ENCODE measurements around the gene CXCR6.

The CXCR6 gene

GRCh38 chr3:45927881-45928280, 15.4 kb upstream of the CXCR6 start:
- H3K79me2 ChIP-seq (ENCODE audit: insufficient read depth, low read length), result peaks cover 64% of the 10 kb centered on the region
- H3K4me1 ChIP-seq (ENCODE audit: insufficient read depth, low read length), result peaks cover 32% of the 10 kb centered on the region
- H2AFZ ChIP-seq (ENCODE audit: low read depth, low read length), result no peak overlapping the region
- DNase-seq, result no peak
- peak overlapping the region; percentile 74 for H3K27ac ChIP-seq (ENCODE audit: low read length)
- no peak for ATAC-seq (ENCODE audit: insufficient read depth, low read depth)
- peaks cover 92% of the 10 kb centered on the region for H3K36me3 ChIP-seq (ENCODE audit: insufficient read depth, low read length)
- H4K20me1 ChIP-seq (ENCODE audit: insufficient read depth, low read length), result no peaks in the 10 kb centered on the region
- H3K9me3 ChIP-seq (ENCODE audit: insufficient read depth, low read length, severe bottlenecking), result no peaks in the 10 kb centered on the region
- no peak overlapping the region for H3K4me2 ChIP-seq (ENCODE audit: insufficient read depth, low read length)
- peak overlapping the region; percentile 21; the same call in 1 of the 2 replicates for H3K9ac ChIP-seq (ENCODE audit: low read depth, low read length)
- TF ChIP-seq EZH2 (IDR thresholded peaks at IDR 0.05; ENCODE audit: borderline replicate concordance, low read depth, low read length, severe bottlenecking) (no peak), CTCF (IDR thresholded peaks at IDR 0.05; ENCODE audit: borderline replicate concordance, extremely low read depth, low read length, poor library complexity, severe bottlenecking) (no peak)
- no peak overlapping the region for H3K4me3 ChIP-seq (ENCODE audit: low read depth in 1 of 2, low read length in 2 of 2)
- H3K27me3 ChIP-seq (ENCODE audit: insufficient read depth, low read length, poor library complexity), result no peaks in the 10 kb centered on the region

GRCh38 chr3:45929042-45929679, 14.1 kb upstream of the CXCR6 start:
- Histone ChIP-seq H4K20me1 (ENCODE audit: insufficient read depth, low read length) (no peaks in the 10 kb centered on the region), H2AFZ (ENCODE audit: low read depth, low read length) (no peak overlapping the region), H3K4me1 (ENCODE audit: insufficient read depth, low read length) (peaks cover 29% of the 10 kb centered on the region), H3K9ac (ENCODE audit: low read depth, low read length) (peak overlapping the region; percentile 21; the same call in 1 of the 2 replicates), H3K9me3 (ENCODE audit: insufficient read depth, low read length, severe bottlenecking) (no peaks in the 10 kb centered on the region), H3K4me2 (ENCODE audit: insufficient read depth, low read length) (no peak overlapping the region), H3K27me3 (ENCODE audit: insufficient read depth, low read length, poor library complexity) (no peaks in the 10 kb centered on the region), H3K27ac (ENCODE audit: low read length) (peak overlapping the region; percentile 74), H3K4me3 (ENCODE audit: low read depth in 1 of 2, low read length in 2 of 2) (no peak overlapping the region), H3K36me3 (ENCODE audit: insufficient read depth, low read length) (peaks cover 92% of the 10 kb centered on the region), H3K79me2 (ENCODE audit: insufficient read depth, low read length) (peaks cover 52% of the 10 kb centered on the region)
- ATAC-seq (ENCODE audit: insufficient read depth, low read depth), result peak; percentile 95
- peak; percentile 81 for DNase-seq
- TF ChIP-seq EZH2 (IDR thresholded peaks at IDR 0.05; ENCODE audit: borderline replicate concordance, low read depth, low read length, severe bottlenecking) (no peak), CTCF (IDR thresholded peaks at IDR 0.05; ENCODE audit: borderline replicate concordance, extremely low read depth, low read length, poor library complexity, severe bottlenecking) (peak; percentile 98)

- Histone ChIP-seq H3K79me2 (ENCODE audit: insufficient read depth, low read length) (peaks cover 34% of the 10 kb centered on the region), H2AFZ (ENCODE audit: low read depth, low read length) (no peak overlapping the region), H3K4me3 (ENCODE audit: low read depth in 1 of 2, low read length in 2 of 2) (no peak overlapping the region), H3K9ac (ENCODE audit: low read depth, low read length) (no peak overlapping the region), H3K36me3 (ENCODE audit: insufficient read depth, low read length) (peaks cover 100% of the 10 kb centered on the region), H3K9me3 (ENCODE audit: insufficient read depth, low read length, severe bottlenecking) (no peaks in the 10 kb centered on the region), H3K27ac (ENCODE audit: low read length) (peak overlapping the region; percentile 8; the same call in 1 of the 2 replicates), H3K4me1 (ENCODE audit: insufficient read depth, low read length) (peaks cover 16% of the 10 kb centered on the region), H3K27me3 (ENCODE audit: insufficient read depth, low read length, poor library complexity) (no peaks in the 10 kb centered on the region), H4K20me1 (ENCODE audit: insufficient read depth, low read length) (0 out of 2 replicates have a peak, but pooled peaks cover under 1% of the 10 kb centered on the region), H3K4me2 (ENCODE audit: insufficient read depth, low read length) (no peak overlapping the region)
- no peak for DNase-seq
- no peak for ATAC-seq (ENCODE audit: insufficient read depth, low read depth)
- TF ChIP-seq EZH2 (IDR thresholded peaks at IDR 0.05; ENCODE audit: borderline replicate concordance, low read depth, low read length, severe bottlenecking) (no peak), CTCF (IDR thresholded peaks at IDR 0.05; ENCODE audit: borderline replicate concordance, extremely low read depth, low read length, poor library complexity, severe bottlenecking) (no peak)
These were observed 11.8 kb upstream of the CXCR6 start for GRCh38 chr3:45931496-45931895.

Data from DND-41 (cell line).